Neural cell (in vitro differentiated cells): Measurements from ENCODE around the gene ZNF662. TPM values are rescaled to one million over a fixed set of nuclear protein-coding genes. Genes with fewer than 3 reads are reported as not detected.

Experiments used
- H2AFZ ChIP-seq: fragments of 200-600, 300-800 bp; sonication (generic), shearing (Covaris generic); 2 replicates; pipeline ENCODE4 v1.6.0; 2014; ENCODE audit warnings: low read depth, mild to moderate bottlenecking, antibody characterized with exemption, low read length, moderate library complexity
- H3F3A ChIP-seq: fragments of 200-600 bp; shearing (Covaris generic); 2 replicates; pipeline ENCODE4 v1.6.1; 2016; ENCODE audit warnings: mild to moderate bottlenecking, moderate library complexity, mixed read lengths, antibody characterized with exemption, low read length; ENCODE audit not compliant: insufficient read depth, poor library complexity, severe bottlenecking
- H3K27ac ChIP-seq: fragments of 200-600, 300-800 bp; sonication (generic), shearing (Covaris generic); 2 replicates; pipeline ENCODE4 v1.5.1; 2014; ENCODE audit warnings: mild to moderate bottlenecking, low read length, moderate library complexity
- H3K27me3 ChIP-seq: fragments of 300-800, 200-600 bp; sonication (generic), shearing (Covaris generic); 2 replicates; pipeline ENCODE4 v1.6.0; 2014; ENCODE audit warnings: mild to moderate bottlenecking, low read depth, low read length, moderate library complexity; ENCODE audit not compliant: insufficient read depth
- H3K36me3 ChIP-seq: fragments of 300-800, 200-600 bp; sonication (generic), shearing (Covaris generic); 2 replicates; pipeline ENCODE4 v1.5.1; 2014; ENCODE audit warnings: mild to moderate bottlenecking, antibody characterized with exemption, low read length, moderate library complexity; ENCODE audit not compliant: insufficient read depth
- H3K4me2 ChIP-seq: fragments of 300-800, 200-600 bp; sonication (generic), shearing (Covaris generic); 2 replicates; pipeline ENCODE4 v1.6.0; 2014; ENCODE audit warnings: mild to moderate bottlenecking, low read length
- H3K4me3 ChIP-seq: fragments of 300-800, 200-600 bp; sonication (generic), shearing (Covaris generic); 2 replicates; pipeline ENCODE4 v1.5.1; 2014; ENCODE audit warnings: mild to moderate bottlenecking, low read length, moderate library complexity
- H3K79me2 ChIP-seq: fragments of 200-600 bp; shearing (Covaris generic); replicated peaks from 2 replicates; pipeline ENCODE4 v1.6.0; 2014; ENCODE audit warnings: mild to moderate bottlenecking, low read length, moderate library complexity; ENCODE audit not compliant: insufficient read depth
- H3K9ac ChIP-seq: fragments of 300-800, 200-600 bp; sonication (generic), shearing (Covaris generic); 2 replicates; pipeline ENCODE4 v1.6.1; 2016; ENCODE audit warnings: mild to moderate bottlenecking, low read length, mixed read lengths
- H3K9me2 ChIP-seq: fragments of 200-600 bp; shearing (Covaris generic); 2 replicates; pipeline ENCODE4 v1.6.1; 2016; ENCODE audit warnings: mild to moderate bottlenecking, low read length, mixed read lengths; ENCODE audit not compliant: insufficient read depth
- H3K9me3 ChIP-seq: fragments of 200-600, 300-800 bp; sonication (generic), shearing (Covaris generic); 2 replicates; pipeline ENCODE4 v1.6.1; 2016; ENCODE audit warnings: mild to moderate bottlenecking, mixed run types, low read length, moderate library complexity, mixed read lengths
- H4K20me1 ChIP-seq: fragments of 200-600 bp; shearing (Covaris generic); 2 replicates; pipeline ENCODE4 v1.6.1; 2016; ENCODE audit warnings: mild to moderate bottlenecking, mixed run types; ENCODE audit not compliant: insufficient read depth
- CTCF ChIP-seq: fragments of 450-650 bp; IDR thresholded peaks from 2 replicates; pipeline ENCODE4 v1.5.1; 2014; ENCODE audit warnings: antibody characterized with exemption, mild to moderate bottlenecking, moderate library complexity; ENCODE audit not compliant: poor library complexity, severe bottlenecking
- EP300 ChIP-seq: fragments of 450-650 bp; conservative IDR thresholded peaks from 2 replicates; pipeline ENCODE4 v1.6.1; 2014; ENCODE audit warnings: antibody characterized with exemption, mild to moderate bottlenecking, moderate library complexity; ENCODE audit not compliant: poor library complexity, severe bottlenecking
- EZH2 ChIP-seq: fragments of 200-600, 300-800 bp; shearing (Covaris generic), sonication (generic); IDR thresholded peaks from 2 replicates; pipeline ENCODE4 v1.6.1; 2014; ENCODE audit warnings: antibody characterized with exemption, low read length, borderline replicate concordance, mild to moderate bottlenecking; ENCODE audit not compliant: insufficient read depth, poor library complexity, severe bottlenecking
- POLR2AphosphoS5 ChIP-seq: IDR thresholded peaks from 2 replicates; pipeline ENCODE4 v1.6.1; 2012
- RAD21 ChIP-seq: fragments of 450-650 bp; conservative IDR thresholded peaks from 2 replicates; pipeline ENCODE4 v1.6.1; 2014; ENCODE audit warnings: antibody characterized with exemption, mild to moderate bottlenecking, moderate library complexity
- REST ChIP-seq: IDR thresholded peaks from 2 replicates; pipeline ENCODE4 v1.6.1; 2012; ENCODE audit warnings: borderline replicate concordance
- SMC3 ChIP-seq: fragments of 450-650 bp; conservative IDR thresholded peaks from 2 replicates; pipeline ENCODE4 v1.6.1; 2014; ENCODE audit warnings: antibody characterized with exemption, mild to moderate bottlenecking, moderate library complexity; ENCODE audit not compliant: poor library complexity
- polyA plus RNA-seq: library from polyadenylated mRNA; depleted of rRNA; stranded (reverse); fragments of >200 nt; gene quantifications from 2 replicates; pipeline ENCODE4 v1.2.3, GENCODE V29; 2014

ZNF662 gene
- polyA plus RNA-seq, 1 donor from 2014 or later: not detected

GRCh38 chr3:42892169-42892568 is 13.8 kb upstream of the ZNF662 start:
- Histone ChIP-seq H3K36me3 (no peaks in the 10 kb centered on the region), H3K9me2 (no peaks in the 10 kb centered on the region), H4K20me1 (no peaks in the 10 kb centered on the region), H3K4me2 (no peak overlapping the region), H3K4me3 (no peak overlapping the region), H3K27ac (no peak overlapping the region), H3K9me3 (no peaks in the 10 kb centered on the region), H3F3A (no peaks in the 10 kb centered on the region), H3K27me3 (no peaks in the 10 kb centered on the region), H2AFZ (no peak overlapping the region), H3K79me2 (no peaks in the 10 kb centered on the region), H3K9ac (no peak overlapping the region)
- no peak for TF ChIP-seq RAD21

- Histone ChIP-seq H3K4me2 (no peak overlapping the region), H3K79me2 (no peaks in the 10 kb centered on the region), H3K4me3 (no peak overlapping the region), H3K9ac (no peak overlapping the region), H3K27me3 (no peaks in the 10 kb centered on the region), H3K27ac (no peak overlapping the region), H3K9me3 (no peaks in the 10 kb centered on the region), H2AFZ (no peak overlapping the region), H4K20me1 (no peaks in the 10 kb centered on the region), H3K9me2 (no peaks in the 10 kb centered on the region), H3K36me3 (no peaks in the 10 kb centered on the region), H3F3A (no peaks in the 10 kb centered on the region)
- TF ChIP-seq CTCF (no peak), REST (no peak), POLR2AphosphoS5 (no peak), EZH2 (no peak), EP300 (no peak), SMC3 (no peak)
These were observed 13.1 kb upstream of the ZNF662 start for GRCh38 chr3:42892807-42893206.

- H3K4me3 ChIP-seq: no peak overlapping the region
- H4K20me1 ChIP-seq: no peaks in the 10 kb centered on the region
- H3K36me3 ChIP-seq: no peaks in the 10 kb centered on the region
- no peak overlapping the region for H3K4me2 ChIP-seq
- TF ChIP-seq CTCF (no peak), SMC3 (no peak)
- no peaks in the 10 kb centered on the region for H3K27me3 ChIP-seq
- no peak overlapping the region for H2AFZ ChIP-seq
- H3K27ac ChIP-seq: no peak overlapping the region
- no peaks in the 10 kb centered on the region for H3K9me3 ChIP-seq
- no peaks in the 10 kb centered on the region for H3K79me2 ChIP-seq
- no peaks in the 10 kb centered on the region for H3F3A ChIP-seq
- no peaks in the 10 kb centered on the region for H3K9me2 ChIP-seq
- no peak overlapping the region for H3K9ac ChIP-seq
These were observed 11.0 kb upstream of the ZNF662 start for GRCh38 chr3:42894698-42895579.
